Activated CD8-positive, alpha-beta memory T cell treated with anti-CD3 and anti-CD28 coated beads, Interleukin-2, amount 10 ng/mL, durations not matched to agents 7 days and 5 days (primary cell): ENCODE data around the gene CSRNP3. TPM values are rescaled to one million over a fixed set of nuclear protein-coding genes. Genes with fewer than 3 reads are reported as not detected.
"Not testable (repeated sequence)": the region's sequence is repeated elsewhere in the genome, so short reads cannot be mapped to it uniquely, and the experiment has no call there.

Experiments used
- ATAC-seq: fragments of 150-1000 bp; cut with Tn5 transposase; one replicate; pipeline ENCODE4 v1.10.0; 2021; ENCODE audit warnings: moderate library complexity
- CTCF ChIA-PET: fragments of 350-600 bp; sonication (Branson Sonifier 250); formaldehyde crosslinking; loops from one replicate; lab custom pipeline; 2021; ENCODE audit warnings: antibody characterized with exemption; lab: Charles Lee
- DNase-seq: peaks from one replicate; pipeline ENCODE4 v3.0.0-alpha.2; 2020
- H3K27ac Mint-ChIP-seq: one replicate; pipeline ENCODE4 v1.8.0; 2021; ENCODE audit warnings: mild to moderate bottlenecking, mixed read lengths
- H3K27me3 Mint-ChIP-seq: one replicate; pipeline ENCODE4 v1.8.0; 2021; ENCODE audit warnings: mixed read lengths
- H3K36me3 Mint-ChIP-seq: one replicate; pipeline ENCODE4 v1.8.0; 2021; ENCODE audit warnings: mild to moderate bottlenecking, mixed read lengths
- H3K4me1 Mint-ChIP-seq: one replicate; pipeline ENCODE4 v1.8.0; 2021; ENCODE audit warnings: mixed read lengths
- H3K4me3 Mint-ChIP-seq: one replicate; pipeline ENCODE4 v1.8.0; 2021; ENCODE audit warnings: mild to moderate bottlenecking, moderate library complexity, mixed read lengths
- H3K9me3 Mint-ChIP-seq: one replicate; pipeline ENCODE4 v1.8.0; 2022; ENCODE audit warnings: low read depth, mixed read lengths
- total RNA-seq, 2 experiments: library from RNA; stranded (reverse); gene quantifications; one replicate each; pipeline ENCODE4 v1.2.3, GENCODE V29; 2021

Gene CSRNP3
- total RNA-seq, 2 experiments from 2014 or later = not detected

GRCh38 chr2:165571477-165571876 is 102.0 kb downstream of the CSRNP3 start:
- Mint-ChIP-seq H3K27me3 (no peaks in the 10 kb centered on the region), H3K27ac (no peak overlapping the region), H3K36me3 (no peaks in the 10 kb centered on the region), H3K4me3 (no peak overlapping the region), H3K4me1 (no peaks in the 10 kb centered on the region), H3K9me3 (no peaks in the 10 kb centered on the region)
- no peak for ATAC-seq
- CTCF ChIA-PET = no interaction called here
- DNase-seq = no peak

DNA sequence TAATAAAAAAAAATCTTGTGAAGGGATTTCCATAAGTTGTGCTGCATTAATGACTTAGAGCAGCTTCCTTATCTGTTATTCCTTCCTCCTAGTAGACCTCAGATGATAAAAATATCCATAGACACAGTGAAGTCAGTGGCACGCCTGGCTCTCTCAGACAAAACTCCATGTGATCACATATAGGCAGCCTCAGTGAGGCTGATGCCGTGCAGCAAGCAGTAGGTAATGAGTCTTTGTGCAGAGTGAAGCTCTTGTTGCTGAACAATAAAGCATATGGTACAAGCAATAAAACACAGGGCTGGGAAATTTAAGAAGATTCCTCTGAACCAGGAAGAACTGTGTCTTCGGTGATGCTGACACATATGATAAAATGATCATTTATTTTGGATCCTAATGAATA is 102.7 kb downstream of the CSRNP3 start:
- Mint-ChIP-seq H3K4me3 (no peak overlapping the region), H3K36me3 (no peaks in the 10 kb centered on the region), H3K27ac (no peak overlapping the region), H3K4me1 (no peaks in the 10 kb centered on the region), H3K27me3 (no peaks in the 10 kb centered on the region), H3K9me3 (no peaks in the 10 kb centered on the region)
- DNase-seq (no peak), ATAC-seq (no peak)
- CTCF ChIA-PET = no interaction called here

DNA sequence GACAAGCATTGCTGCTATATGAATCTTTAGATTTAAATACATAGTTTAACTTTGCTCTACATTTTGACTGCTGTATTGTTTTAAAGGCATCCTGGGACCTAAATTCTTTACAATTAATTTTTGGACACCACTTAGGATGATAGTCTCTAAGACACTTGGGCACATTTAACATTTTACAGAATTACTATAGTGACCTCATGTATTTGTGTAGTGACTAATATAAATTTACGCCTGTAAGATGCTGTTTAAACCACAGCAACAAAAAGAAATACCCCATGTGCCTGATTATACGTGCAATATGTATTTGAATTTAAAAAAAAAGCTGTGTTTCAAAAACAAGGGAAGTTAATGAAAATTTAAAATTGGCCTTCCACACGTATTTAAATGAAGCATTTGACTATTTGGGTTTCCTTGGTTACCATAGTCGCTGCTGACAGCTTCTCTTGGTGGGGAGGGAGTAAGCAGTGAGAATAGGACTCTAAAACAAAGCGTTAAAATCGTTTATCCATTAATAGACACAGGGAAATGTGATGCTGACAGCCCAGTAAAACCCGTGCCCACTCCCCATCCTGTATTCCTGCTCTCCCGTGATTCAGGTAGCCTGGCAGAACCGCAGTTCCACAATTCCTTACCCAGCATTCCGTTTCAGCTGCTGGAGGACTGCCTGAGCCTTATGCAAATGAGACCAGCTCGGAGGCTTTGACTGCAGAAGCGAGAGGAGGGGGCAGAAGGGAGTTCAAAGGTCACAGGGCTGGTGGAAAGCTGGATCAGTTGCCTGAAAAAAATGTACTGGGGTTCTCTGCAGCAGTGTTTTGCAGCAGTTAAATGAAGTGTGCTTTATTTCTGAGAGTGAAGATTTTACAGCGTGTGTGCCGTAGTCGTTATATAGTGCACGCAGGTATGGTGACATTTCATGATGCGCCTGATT is 104.3 kb downstream of the CSRNP3 start:
- ATAC-seq = no peak
- CTCF ChIA-PET = interaction anchor here (0.6 kb wide), 1 partner anchor 332 kb away, joined by 3 read pairs; no protein-coding TSS in a partner anchor
- no peak overlapping the region for H3K4me3 Mint-ChIP-seq
- H3K27ac Mint-ChIP-seq = no peak overlapping the region
- no peaks in the 10 kb centered on the region for H3K27me3 Mint-ChIP-seq
- no peaks in the 10 kb centered on the region for H3K9me3 Mint-ChIP-seq
- DNase-seq = no peak
- no peaks in the 10 kb centered on the region for H3K4me1 Mint-ChIP-seq
- H3K36me3 Mint-ChIP-seq = no peaks in the 10 kb centered on the region

DNA sequence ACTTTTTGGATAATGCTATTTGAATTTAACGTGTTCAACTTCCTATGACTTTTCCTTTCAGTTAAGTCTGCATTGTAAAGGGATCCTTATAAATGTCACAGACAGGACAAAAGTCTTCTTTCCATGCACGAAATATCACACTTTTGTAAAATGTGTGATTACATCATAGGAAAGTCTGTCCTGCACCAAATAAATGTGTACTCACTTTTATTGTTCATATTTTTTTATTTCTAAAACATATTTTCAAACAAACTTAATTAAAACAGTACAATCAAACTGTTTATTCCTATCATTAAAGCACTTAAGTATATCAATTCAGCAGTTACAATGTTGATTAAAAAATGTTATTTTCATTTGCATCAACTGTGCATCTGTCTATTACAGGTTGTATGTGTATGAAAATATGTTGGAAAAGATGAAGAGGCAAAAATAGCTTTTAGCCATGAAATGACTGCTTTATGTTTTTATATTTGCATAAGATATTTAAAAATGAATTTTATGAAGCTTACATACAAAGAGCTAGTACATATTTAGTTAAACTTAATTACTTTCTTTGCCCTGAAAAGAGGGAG is 105.6 kb downstream of the CSRNP3 start:
- DNase-seq = no peak
- CTCF ChIA-PET = no interaction called here
- no peak overlapping the region for H3K4me3 Mint-ChIP-seq

DNA sequence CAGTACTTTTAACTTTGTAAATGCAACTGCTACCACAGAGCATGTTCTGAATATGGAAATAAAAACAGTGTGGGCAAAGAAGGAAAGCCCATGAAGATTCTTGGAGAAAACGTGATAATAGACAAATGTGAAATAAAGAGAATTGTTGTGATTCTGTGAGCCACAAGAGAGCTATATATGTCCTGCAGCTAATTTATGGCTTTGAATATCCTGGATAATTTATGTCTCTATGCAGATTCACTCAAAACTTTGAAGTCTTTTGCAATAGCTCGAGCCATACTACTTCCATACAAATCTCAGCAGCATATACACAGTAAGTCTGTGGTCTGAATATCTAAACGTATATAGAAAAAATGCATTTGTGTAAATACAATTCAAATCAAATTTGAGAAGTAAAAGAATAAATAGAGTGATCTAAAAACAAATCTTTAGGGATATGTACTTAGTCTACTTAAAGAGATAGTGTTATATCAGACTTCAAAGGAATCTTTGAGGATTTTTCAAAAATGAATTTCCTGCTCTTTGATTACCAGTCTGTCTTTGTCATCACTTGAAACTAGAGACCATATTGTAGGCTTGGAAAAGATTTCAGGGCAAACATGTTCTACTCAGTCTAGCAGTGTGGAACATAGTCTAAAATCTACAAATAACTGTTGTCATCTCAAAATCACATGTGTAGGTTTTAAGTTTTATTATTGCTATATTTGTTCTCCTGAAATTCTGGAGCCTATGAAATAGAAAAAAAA is 107.1 kb downstream of the CSRNP3 start:
- CTCF ChIA-PET = no interaction called here
- Mint-ChIP-seq H3K36me3 (no peaks in the 10 kb centered on the region), H3K9me3 (no peaks in the 10 kb centered on the region), H3K4me3 (no peak overlapping the region), H3K27me3 (no peaks in the 10 kb centered on the region), H3K4me1 (no peaks in the 10 kb centered on the region), H3K27ac (no peak overlapping the region)
- DNase-seq = no peak
- no peak for ATAC-seq

More for the DNA sequence above, 105.6 kb downstream of the CSRNP3 start:
- Mint-ChIP-seq H3K27me3 (no peaks in the 10 kb centered on the region), H3K9me3 (no peaks in the 10 kb centered on the region), H3K27ac (no peak overlapping the region), H3K4me1 (no peaks in the 10 kb centered on the region), H3K36me3 (no peaks in the 10 kb centered on the region)
- no peak for ATAC-seq

DNA sequence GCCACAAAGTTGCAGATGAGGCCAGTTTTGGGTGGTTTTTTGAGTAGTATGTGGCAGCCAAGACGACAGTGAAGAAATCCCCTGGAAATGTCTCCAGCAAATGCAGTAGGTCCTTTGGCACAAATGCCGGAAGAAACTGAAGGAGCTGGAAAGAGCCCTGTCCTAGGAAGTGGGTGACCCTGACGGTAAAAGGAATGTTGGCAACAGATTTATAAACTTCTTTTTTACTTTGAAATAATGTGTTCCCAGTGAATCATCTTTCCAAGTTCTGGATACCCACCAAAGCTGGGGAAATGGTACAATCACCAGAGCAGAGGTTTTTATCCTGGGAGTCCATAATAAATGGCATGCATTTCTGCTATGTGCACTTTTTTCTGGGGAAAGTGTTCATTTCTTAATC is 112.9 kb downstream of the CSRNP3 start:
- ATAC-seq (no peak), DNase-seq (no peak)
- Mint-ChIP-seq H3K27me3 (no peaks in the 10 kb centered on the region), H3K27ac (no peak overlapping the region), H3K9me3 (no peaks in the 10 kb centered on the region), H3K36me3 (no peaks in the 10 kb centered on the region), H3K4me1 (no peaks in the 10 kb centered on the region), H3K4me3 (no peak overlapping the region)
- CTCF ChIA-PET = no interaction called here

GRCh38 chr2:165582863-165583506 is 113.5 kb downstream of the CSRNP3 start:
- CTCF ChIA-PET = no interaction called here
- Mint-ChIP-seq H3K4me3 (no peak overlapping the region), H3K9me3 (no peaks in the 10 kb centered on the region), H3K36me3 (no peaks in the 10 kb centered on the region), H3K27ac (no peak overlapping the region), H3K27me3 (no peaks in the 10 kb centered on the region), H3K4me1 (no peaks in the 10 kb centered on the region)
- no peak for DNase-seq
- no peak for ATAC-seq

DNA sequence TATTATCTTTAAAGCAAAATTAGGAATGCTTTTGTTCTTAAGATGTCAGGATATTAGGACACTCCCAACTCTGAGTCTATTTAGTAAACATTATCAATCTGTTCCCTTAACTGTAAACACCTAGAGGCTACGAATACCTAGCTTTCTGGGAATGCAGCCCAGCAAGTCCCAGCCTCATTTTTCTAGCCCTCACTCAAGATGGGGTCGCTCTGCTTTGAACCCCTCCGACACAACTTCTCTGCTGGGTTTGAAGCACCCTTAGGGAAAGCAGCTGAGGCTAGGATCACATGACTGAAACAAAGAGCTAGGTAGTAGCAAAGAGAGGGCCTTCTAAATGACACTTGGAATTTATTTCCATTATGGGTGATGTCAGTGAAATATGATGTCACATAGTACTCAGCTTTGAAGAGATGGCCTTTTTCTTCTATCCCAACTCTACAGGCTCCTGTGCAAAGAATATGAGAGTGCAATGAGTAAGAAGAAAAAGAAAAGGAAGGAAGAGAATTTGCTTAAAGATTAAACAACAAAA is 114.7 kb downstream of the CSRNP3 start:
- Mint-ChIP-seq H3K4me3 (no peak overlapping the region), H3K9me3 (no peaks in the 10 kb centered on the region), H3K27me3 (no peaks in the 10 kb centered on the region), H3K36me3 (no peaks in the 10 kb centered on the region), H3K4me1 (no peaks in the 10 kb centered on the region), H3K27ac (no peak overlapping the region)
- ATAC-seq = no peak
- DNase-seq = no peak
- CTCF ChIA-PET = no interaction called here

DNA sequence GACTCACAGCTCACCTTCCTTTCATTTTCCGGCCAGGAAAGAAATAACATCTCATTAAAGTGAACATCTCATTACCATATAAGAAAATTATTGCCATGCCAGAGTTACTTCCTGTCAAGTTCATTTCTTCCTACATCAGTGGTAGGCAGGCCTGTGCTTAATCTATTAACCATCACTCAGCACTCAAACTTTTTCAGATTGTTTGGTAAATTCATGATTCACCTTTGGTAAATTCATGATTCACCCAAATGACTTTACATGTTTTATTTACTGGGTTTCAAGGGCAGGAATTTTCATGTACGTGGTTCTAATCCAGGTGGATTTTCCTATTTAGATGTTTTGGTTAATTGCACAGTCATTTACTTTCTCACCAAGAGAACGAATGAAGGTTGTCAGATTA is 116.5 kb downstream of the CSRNP3 start:
- Mint-ChIP-seq H3K4me1 (no peaks in the 10 kb centered on the region), H3K36me3 (no peaks in the 10 kb centered on the region), H3K27ac (no peak overlapping the region), H3K9me3 (no peaks in the 10 kb centered on the region), H3K4me3 (no peak overlapping the region), H3K27me3 (no peaks in the 10 kb centered on the region)
- CTCF ChIA-PET = interaction anchor here (1.2 kb wide), 1 partner anchor 20 kb away, joined by 4 read pairs; no protein-coding TSS in a partner anchor
- DNase-seq (no peak), ATAC-seq (no peak)

DNA sequence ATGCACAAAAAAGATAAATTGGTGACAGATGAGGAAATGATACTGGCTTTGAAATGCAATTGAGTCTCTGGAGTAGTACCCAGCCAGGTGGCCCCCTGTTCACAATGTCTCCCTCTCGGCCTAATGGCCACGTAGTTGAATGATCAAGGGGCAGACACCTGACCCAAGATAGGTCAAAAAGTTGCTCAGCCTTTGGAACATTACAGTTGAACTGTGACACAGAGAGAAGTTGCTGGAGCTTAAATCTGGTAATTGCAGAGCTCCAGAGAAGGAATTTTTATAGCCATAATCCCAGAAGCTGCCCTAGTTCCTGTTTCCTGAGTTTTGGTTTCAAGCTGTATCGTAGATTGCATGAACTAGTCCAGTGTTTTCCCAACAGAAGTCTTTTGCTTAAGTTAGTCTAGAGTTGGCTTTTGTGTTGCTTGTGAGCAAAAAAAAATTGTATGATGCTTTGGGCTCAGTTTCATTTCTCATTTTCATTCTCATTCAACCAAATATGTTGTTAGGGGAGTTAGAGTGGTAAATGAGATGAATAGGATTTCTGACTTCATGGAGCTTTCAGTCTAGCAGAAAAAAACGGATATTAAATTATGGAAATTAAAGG is 117.9 kb downstream of the CSRNP3 start:
- Mint-ChIP-seq H3K27me3 (no peaks in the 10 kb centered on the region), H3K27ac (no peak overlapping the region), H3K4me1 (no peaks in the 10 kb centered on the region), H3K9me3 (no peaks in the 10 kb centered on the region), H3K4me3 (no peak overlapping the region), H3K36me3 (no peaks in the 10 kb centered on the region)
- ATAC-seq (no peak), DNase-seq (no peak)
- CTCF ChIA-PET = no interaction called here

- CTCF ChIA-PET, DNase-seq, H3K4me1 Mint-ChIP-seq, H3K36me3 Mint-ChIP-seq, H3K27me3 Mint-ChIP-seq, ATAC-seq, H3K27ac Mint-ChIP-seq, H3K9me3 Mint-ChIP-seq, H3K4me3 Mint-ChIP-seq: not testable (repeated sequence)
Observed at GRCh38 chr2:165590999-165591398, 121.5 kb downstream of the CSRNP3 start.

- no peak for DNase-seq
- no peak for ATAC-seq
- Mint-ChIP-seq H3K27me3 (no peaks in the 10 kb centered on the region), H3K4me1 (no peaks in the 10 kb centered on the region), H3K27ac (no peak overlapping the region), H3K4me3 (no peak overlapping the region), H3K36me3 (no peaks in the 10 kb centered on the region), H3K9me3 (no peaks in the 10 kb centered on the region)
- CTCF ChIA-PET = no interaction called here
Observed at GRCh38 chr2:165593081-165593480, 123.6 kb downstream of the CSRNP3 start.
